ENCODE measurements around the gene PPM1L. TPM values are rescaled to one million over a fixed set of nuclear protein-coding genes. Genes with fewer than 3 reads are reported as not detected.

The PPM1L gene
- total and polyA plus RNA-seq, 2 of the 13 experiments (the other 11 are each of a cell fraction or from before 2014, with no cell fraction given), result 0.22 to 1.4 TPM

DNA sequence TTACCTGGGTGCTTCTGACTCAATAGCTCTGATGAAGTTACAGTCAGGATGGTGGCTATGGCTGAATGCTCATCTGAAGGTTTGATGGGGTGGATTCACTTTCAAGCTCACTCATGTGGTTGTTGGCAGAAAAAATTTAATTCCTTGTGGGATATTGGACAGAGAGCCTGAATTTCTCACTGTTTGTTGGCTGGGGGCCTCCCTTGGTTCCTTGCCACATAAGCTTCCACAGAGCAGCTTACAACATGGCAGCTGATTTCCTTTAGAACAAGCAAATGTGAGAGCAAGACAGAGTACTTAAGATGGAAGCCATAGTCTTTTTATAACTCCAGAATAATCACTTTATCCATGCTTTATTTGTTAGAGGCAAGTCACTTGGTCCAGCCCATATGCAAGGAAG, 150.6 kb downstream of the PPM1L start:
- Histone ChIP-seq H3K36me3 (replicated peaks in 1 of 2; ENCODE audit: control insufficient read depth in 1 of 2, insufficient read depth in 2 of 2, low read length in 2 of 2) (no peaks in the 10 kb centered on the region), H2AFZ (ENCODE audit: low read length) (no peak overlapping the region), H3K9me3 (ENCODE audit: low read length) (no peaks in the 10 kb centered on the region; the same call in 1 of the 2 replicates), H3K27me3 (ENCODE audit: control insufficient read depth in 1 of 2, insufficient read depth in 2 of 2, low read length in 2 of 2) (no peaks in the 10 kb centered on the region), H3K79me2 (ENCODE audit: insufficient read depth, low read length) (no peaks in the 10 kb centered on the region), H3K27ac (ENCODE audit: extremely low read length, insufficient read depth, low read length) (no peak overlapping the region), H4K20me1 (ENCODE audit: insufficient read depth, low read length) (no peaks in the 10 kb centered on the region), H3K4me2 (ENCODE audit: low read depth, low read length) (no peak overlapping the region), H3K9ac (ENCODE audit: insufficient read depth, low read depth, low read length) (no peak overlapping the region), H3K4me1 (ENCODE audit: insufficient read depth, low read length) (no peaks in the 10 kb centered on the region), H3K4me3 (replicated peaks in 1 of 3; ENCODE audit: insufficient read depth in 1 of 3, low read depth in 2 of 3, low read length in 3 of 3) (no peak overlapping the region)
- intact Hi-C loops (cut with micrococcal nuclease; ENCODE audit: unreplicated experiment), result no loop called here
- ATAC-seq, result no peak
- ChIA-PET POLR2A (no interaction called here), CTCF (ENCODE audit: low intra/inter-chr PET ratio, low total read pairs) (no interaction called here)
- TF ChIP-seq BATF2 (CRISPR knock-in tag; IDR thresholded peaks at IDR 0.05), result no peak
- TF ChIP-seq IRX3 (CRISPR knock-in tag; IDR thresholded peaks at IDR 0.05; ENCODE audit: borderline replicate concordance, low read depth), result no peak
- TF ChIP-seq SRSF4 (IDR thresholded peaks at IDR 0.05; ENCODE audit: low read depth, low read length, poor library complexity, severe bottlenecking), result no peak
- no peak for TF ChIP-seq HNRNPUL1 (IDR thresholded peaks at IDR 0.05; ENCODE audit: low read depth, low read length)
- TF ChIP-seq CC2D1A (CRISPR knock-in tag; IDR thresholded peaks at IDR 0.05), result no peak
- no peak for TF ChIP-seq ZNF12 (CRISPR knock-in tag; IDR thresholded peaks at IDR 0.05)
- TF ChIP-seq ZNF329 (CRISPR knock-in tag; IDR thresholded peaks at IDR 0.05; ENCODE audit: low read depth), result no peak
- TF ChIP-seq RBM39 (IDR thresholded peaks at IDR 0.05; ENCODE audit: low read depth, low read length, poor library complexity, severe bottlenecking), result no peak
- no peak for DNase-seq (ENCODE audit: low spot score)
- FAIRE-seq, result no peak
- no TSS peak for BruUV-seq (replicated peaks)
- in situ Hi-C loops (cut with HindIII; ENCODE audit: extremely low pct_ligation_motif_present, low pct_unique_long_range_greater_than_20kb), result no loop called here

DNA sequence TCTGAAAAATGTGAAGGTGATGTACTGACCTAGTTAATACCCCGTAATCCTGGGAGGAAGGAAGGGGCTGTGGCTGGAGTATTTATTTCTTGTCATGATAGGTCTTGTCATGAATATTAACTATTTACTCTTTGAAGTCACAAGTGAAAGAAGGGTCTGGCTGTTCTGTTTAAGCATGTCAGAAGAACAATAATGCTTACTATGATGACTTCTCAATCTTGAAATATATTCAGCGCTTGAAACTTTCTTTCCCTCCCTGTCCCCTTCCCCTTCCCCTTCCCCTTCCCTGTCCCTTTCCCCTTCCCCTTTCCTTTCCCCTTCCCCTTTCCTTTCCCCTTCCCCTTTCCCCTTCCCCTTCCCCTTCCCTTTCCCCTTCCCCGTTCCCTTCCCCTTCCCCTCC, 153.9 kb downstream of the PPM1L start:
- FAIRE-seq, result no peak
- Histone ChIP-seq H2AFZ (ENCODE audit: low read length) (no peak overlapping the region), H3K79me2 (ENCODE audit: insufficient read depth, low read length) (no peaks in the 10 kb centered on the region), H3K9ac (ENCODE audit: insufficient read depth, low read depth, low read length) (no peak overlapping the region), H3K27me3 (ENCODE audit: control insufficient read depth in 1 of 2, insufficient read depth in 2 of 2, low read length in 2 of 2) (no peaks in the 10 kb centered on the region), H3K4me2 (ENCODE audit: low read depth, low read length) (no peak overlapping the region), H3K9me3 (ENCODE audit: low read length) (no peaks in the 10 kb centered on the region; the same call in 1 of the 2 replicates), H4K20me1 (ENCODE audit: insufficient read depth, low read length) (no peaks in the 10 kb centered on the region), H3K36me3 (replicated peaks in 1 of 2; ENCODE audit: control insufficient read depth in 1 of 2, insufficient read depth in 2 of 2, low read length in 2 of 2) (no peaks in the 10 kb centered on the region), H3K27ac (ENCODE audit: extremely low read length, insufficient read depth, low read length) (no peak overlapping the region), H3K4me3 (replicated peaks in 1 of 3; ENCODE audit: insufficient read depth in 1 of 3, low read depth in 2 of 3, low read length in 3 of 3) (no peak overlapping the region), H3K4me1 (ENCODE audit: insufficient read depth, low read length) (no peaks in the 10 kb centered on the region)
- WGBS (ENCODE audit: low lambda C conversion rate), result 44% methylated on average over 3 of the region's 3 CpGs
- BruUV-seq (replicated peaks), result no TSS peak
- TF ChIP-seq PCBP2 (optimal IDR thresholded peaks at IDR 0.05; ENCODE audit: low read depth, low read length, poor library complexity, severe bottlenecking) (peak; percentile 49), PCBP1 (IDR thresholded peaks at IDR 0.05; ENCODE audit: borderline replicate concordance, low read depth, low read length) (0 out of 2 replicates have a peak, but pooled peaks have one; percentile 59), HNRNPK (IDR thresholded peaks at IDR 0.05; ENCODE audit: low read depth, low read length, poor library complexity, severe bottlenecking) (peak; percentile 98), FUBP1 (CRISPR knock-in tag; IDR thresholded peaks at IDR 0.05; ENCODE audit: borderline replicate concordance) (no peak)
- ATAC-seq, result no peak
- intact Hi-C loops (cut with micrococcal nuclease; ENCODE audit: unreplicated experiment) (no loop called here), in situ Hi-C loops (cut with HindIII; ENCODE audit: extremely low pct_ligation_motif_present, low pct_unique_long_range_greater_than_20kb) (no loop called here)
- no peak for DNase-seq (ENCODE audit: low spot score)
- ChIA-PET CTCF (ENCODE audit: low intra/inter-chr PET ratio, low total read pairs) (no interaction called here), POLR2A (no interaction called here)

Data from HepG2 (cell line).